Effector memory CD8-positive, alpha-beta T cell (primary cell): Measurements from ENCODE around the gene MOK.

Source experiments
- ATAC-seq: fragments of 150-1000 bp; cut with Tn5 transposase; replicated peaks from 2 replicates; pipeline ENCODE4 v1.10.0; 2021; ENCODE audit warnings: mild to moderate bottlenecking, moderate library complexity
- DNase-seq, 3 experiments: peaks; one replicate each; pipeline ENCODE4 v3.0.0; 2021
- H3K27ac Mint-ChIP-seq, 2 donors: one replicate each; pipeline ENCODE4 v1.8.0; 2022; ENCODE audit warnings: mild to moderate bottlenecking in 2 of 2, mixed read lengths in 2 of 2, moderate library complexity in 2 of 2
- H3K27me3 Mint-ChIP-seq, 2 donors: one replicate each; pipeline ENCODE4 v1.8.0; 2022; ENCODE audit warnings: mixed read lengths in 2 of 2
- H3K36me3 Mint-ChIP-seq: one replicate; pipeline ENCODE4 v1.8.0; 2022; ENCODE audit warnings: mild to moderate bottlenecking, moderate library complexity, mixed read lengths; ENCODE audit not compliant: insufficient read depth
- H3K4me1 Mint-ChIP-seq, 2 donors: one replicate each; pipeline ENCODE4 v1.8.0; 2022; ENCODE audit warnings: low read depth in 2 of 2, mixed read lengths in 2 of 2
- H3K4me3 Mint-ChIP-seq, 2 donors: one replicate each; pipeline ENCODE4 v1.8.0; 2022; ENCODE audit warnings: mild to moderate bottlenecking in 2 of 2, mixed read lengths in 2 of 2, moderate library complexity in 2 of 2
- H3K9me3 Mint-ChIP-seq, 2 donors: one replicate each; pipeline ENCODE4 v1.8.0; 2022; ENCODE audit warnings: mixed read lengths in 2 of 2

The MOK gene

DNA sequence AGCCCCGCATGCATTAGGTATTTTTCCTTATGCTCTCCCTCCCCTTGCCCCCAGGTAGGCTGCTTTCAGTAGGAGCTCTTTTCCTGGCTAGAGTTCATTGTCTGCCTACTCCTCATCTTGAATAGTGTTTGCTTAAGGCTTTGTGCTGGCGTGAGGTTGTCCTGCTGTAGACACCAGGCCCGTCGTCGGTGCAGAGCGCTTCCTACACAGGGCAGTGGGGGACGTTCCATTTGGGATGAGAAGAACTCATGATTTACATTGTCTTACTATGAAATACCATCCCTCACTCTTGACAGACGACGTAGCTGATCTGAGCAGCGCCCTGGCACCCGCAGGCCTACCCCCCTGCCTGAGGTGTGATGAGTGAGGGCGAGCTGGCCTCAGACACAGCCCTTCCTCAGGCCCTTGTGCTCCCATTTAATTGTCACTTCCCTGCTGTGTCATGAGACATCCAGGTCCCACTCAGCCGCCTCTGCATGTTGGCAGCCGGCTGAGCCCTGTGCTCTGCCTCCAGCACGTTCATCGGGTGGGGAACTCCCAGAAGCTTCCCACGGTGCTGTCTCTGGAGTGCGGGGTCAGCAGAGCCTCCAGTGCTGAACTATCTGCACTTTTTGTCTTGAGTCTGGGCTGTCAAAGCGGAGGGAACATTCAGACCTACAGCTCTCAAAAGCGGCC, 89.3 kb downstream of the MOK start:
- Mint-ChIP-seq H3K4me1 (peaks cover 0 to 10% of the 10 kb centered on the region in 2 donors), H3K36me3 (peaks cover 24% of the 10 kb centered on the region), H3K4me3 (no peak overlapping the region), H3K27me3 (no peaks in the 10 kb centered on the region), H3K27ac (peak overlapping the region in 1 of 2 donors; percentile 71), H3K9me3 (no peaks in the 10 kb centered on the region)
- ATAC-seq (no peak), DNase-seq (no peak)

DNA sequence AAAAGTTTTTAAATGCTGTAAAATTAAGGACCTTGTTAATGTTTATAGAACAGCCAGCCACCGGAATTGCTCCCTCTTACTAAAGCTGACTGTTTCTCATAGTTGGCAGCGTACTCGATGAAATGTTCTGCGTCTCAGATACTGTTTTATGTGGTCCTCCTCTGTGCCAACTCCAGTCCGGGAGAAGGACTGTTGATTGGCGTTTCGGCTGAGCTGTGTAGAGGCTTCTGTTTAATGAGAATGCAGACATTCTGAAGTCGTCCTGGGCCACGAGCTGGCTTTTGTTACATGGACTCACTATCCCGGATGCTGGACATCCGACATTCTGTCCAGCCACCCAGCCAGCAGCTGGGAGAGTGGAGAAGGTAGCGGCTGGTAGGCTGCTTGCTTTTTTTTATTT, 89.9 kb downstream of the MOK start:
- H3K4me3 Mint-ChIP-seq: no peak overlapping the region
- peaks cover 25% of the 10 kb centered on the region for H3K36me3 Mint-ChIP-seq
- no peaks in the 10 kb centered on the region for H3K27me3 Mint-ChIP-seq
- H3K27ac Mint-ChIP-seq: peak overlapping the region in 1 of 2 donors; percentile 71
- peaks cover 0 to 9% of the 10 kb centered on the region in 2 donors for H3K4me1 Mint-ChIP-seq
- ATAC-seq: no peak
- DNase-seq: no peak
- H3K9me3 Mint-ChIP-seq: no peaks in the 10 kb centered on the region

DNA sequence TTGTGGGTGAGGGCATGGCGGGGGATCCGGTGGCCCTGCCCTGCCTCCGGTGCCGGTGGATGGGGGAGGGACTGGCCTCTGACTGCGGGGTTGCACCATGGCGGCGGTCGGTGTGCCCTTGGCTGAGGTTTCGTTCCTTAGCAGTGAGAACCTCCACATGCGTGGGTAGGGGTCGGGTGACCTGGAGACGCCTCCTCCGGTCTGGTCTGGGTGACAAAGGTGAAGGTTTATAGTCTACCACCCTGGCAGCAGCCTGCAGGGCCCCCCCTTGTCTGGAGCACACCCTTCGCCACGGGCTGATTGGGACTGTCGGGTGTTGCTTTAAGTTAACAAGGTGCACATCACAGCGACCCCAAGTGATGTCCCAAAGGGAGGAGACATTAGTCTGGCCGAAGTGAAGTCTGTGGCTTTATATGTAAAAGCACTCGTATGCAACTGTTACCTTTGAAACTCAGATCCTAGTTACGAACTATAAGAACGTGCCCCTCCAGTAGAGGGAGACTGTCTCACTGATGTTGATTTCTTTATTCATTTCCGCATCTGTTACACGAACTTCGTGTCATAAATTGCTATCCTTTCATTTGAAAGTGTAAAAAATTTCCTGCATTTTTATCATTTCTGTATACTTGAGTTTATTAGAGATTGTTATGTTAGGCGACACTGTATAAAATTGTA, 90.8 kb downstream of the MOK start:
- Mint-ChIP-seq H3K4me1 (peaks cover 3 to 6% of the 10 kb centered on the region in 2 donors), H3K9me3 (no peaks in the 10 kb centered on the region), H3K27me3 (no peaks in the 10 kb centered on the region), H3K4me3 (no peak overlapping the region), H3K27ac (no peak overlapping the region), H3K36me3 (peaks cover 31% of the 10 kb centered on the region)
- DNase-seq: no peak
- ATAC-seq: no peak

DNA sequence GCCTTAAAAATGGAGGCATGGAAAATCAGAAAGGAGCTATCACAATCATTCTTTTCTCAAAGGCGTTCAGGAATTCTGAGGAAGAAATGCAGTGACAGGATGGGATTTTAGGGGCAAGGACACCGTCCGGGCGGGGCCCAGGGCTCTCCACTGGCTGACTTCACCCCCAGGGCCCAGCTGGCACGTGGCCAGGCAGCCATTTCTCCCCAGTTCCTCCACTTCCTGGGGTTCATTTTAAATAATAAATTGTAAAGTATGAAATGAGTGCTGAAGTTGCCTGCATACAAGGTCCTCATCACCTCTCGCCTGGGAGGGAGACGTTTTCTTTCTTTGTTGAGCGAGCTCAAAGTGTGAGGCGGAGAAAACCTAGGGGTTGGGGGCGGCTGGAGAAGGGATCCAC, 91.5 kb downstream of the MOK start:
- no peak overlapping the region for H3K27ac Mint-ChIP-seq
- H3K4me1 Mint-ChIP-seq: peaks cover 3 to 7% of the 10 kb centered on the region in 2 donors
- H3K36me3 Mint-ChIP-seq: peaks cover 36% of the 10 kb centered on the region
- ATAC-seq (no peak), DNase-seq (no peak)
- no peaks in the 10 kb centered on the region for H3K9me3 Mint-ChIP-seq
- H3K4me3 Mint-ChIP-seq: no peak overlapping the region
- no peaks in the 10 kb centered on the region for H3K27me3 Mint-ChIP-seq

DNA sequence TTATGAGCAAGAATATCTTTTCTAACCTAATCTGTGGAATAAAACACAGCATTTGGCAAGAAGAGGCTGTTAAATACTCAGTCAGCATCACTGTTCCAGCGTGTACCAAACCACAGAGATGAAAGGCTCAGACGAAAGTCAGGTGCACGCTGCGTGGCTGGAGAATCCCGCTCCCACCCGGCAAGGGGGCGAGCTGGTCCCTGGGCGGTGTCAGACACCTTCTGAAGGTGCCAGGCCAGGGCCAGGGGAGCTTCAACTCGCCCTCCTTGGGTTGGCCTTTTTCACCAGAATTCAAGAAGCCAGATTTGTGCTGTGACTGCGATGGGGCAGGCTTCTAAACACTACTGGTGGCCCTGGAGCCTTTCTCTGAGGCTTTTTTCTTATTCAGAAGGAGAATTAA, 92.1 kb downstream of the MOK start:
- Mint-ChIP-seq H3K27ac (no peak overlapping the region), H3K36me3 (peaks cover 36% of the 10 kb centered on the region), H3K9me3 (no peaks in the 10 kb centered on the region), H3K4me3 (no peak overlapping the region), H3K27me3 (no peaks in the 10 kb centered on the region), H3K4me1 (peaks cover 3 to 5% of the 10 kb centered on the region in 2 donors)
- DNase-seq (no peak), ATAC-seq (no peak)

DNA sequence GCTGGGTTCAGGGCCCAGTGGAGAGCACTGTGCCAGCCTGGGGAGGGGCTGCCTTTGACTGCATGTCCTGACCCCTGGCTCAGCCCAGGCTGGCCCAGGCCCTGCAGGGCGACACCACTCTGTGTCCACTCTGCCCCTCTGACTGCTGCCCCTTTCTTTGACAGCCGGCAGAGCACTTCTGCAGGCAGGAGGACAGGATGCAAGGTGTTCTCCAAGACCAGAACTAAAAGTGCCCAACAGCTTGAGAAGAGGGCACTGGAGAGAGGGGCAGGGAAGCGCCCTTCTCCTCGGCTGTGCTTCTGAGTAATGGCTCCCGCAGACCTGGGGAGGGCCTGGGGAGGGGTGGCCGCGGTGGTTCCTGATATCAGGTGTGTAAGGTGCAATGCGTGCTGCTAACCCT, 92.6 kb downstream of the MOK start:
- H3K36me3 Mint-ChIP-seq: peaks cover 40% of the 10 kb centered on the region
- no peak for DNase-seq
- no peaks in the 10 kb centered on the region for H3K27me3 Mint-ChIP-seq
- no peak for ATAC-seq
- H3K9me3 Mint-ChIP-seq: no peaks in the 10 kb centered on the region
- no peak overlapping the region for H3K4me3 Mint-ChIP-seq
- H3K4me1 Mint-ChIP-seq: peaks cover 3 to 5% of the 10 kb centered on the region in 2 donors
- H3K27ac Mint-ChIP-seq: no peak overlapping the region

DNA sequence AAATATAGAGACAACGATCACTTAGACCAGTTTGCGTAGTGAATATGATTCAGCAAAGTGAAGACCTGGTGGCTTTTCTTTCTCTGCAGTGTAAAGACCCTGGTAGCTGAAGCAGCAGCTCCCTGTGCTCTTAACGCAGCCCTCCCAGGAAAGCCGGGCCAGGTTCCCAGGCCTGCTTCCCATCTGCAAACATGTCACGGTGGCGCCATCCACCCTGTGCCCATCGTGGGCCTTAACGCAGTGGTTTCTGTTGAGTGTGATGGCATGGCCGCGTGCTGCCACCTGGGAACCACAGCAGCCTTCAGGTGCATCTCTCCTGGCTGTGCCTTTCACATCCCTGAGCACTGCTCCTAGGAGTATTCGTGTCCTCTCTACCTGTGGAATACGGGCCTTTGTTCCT, 93.7 kb downstream of the MOK start:
- ATAC-seq (no peak), DNase-seq (no peak)
- Mint-ChIP-seq H3K27ac (no peak overlapping the region), H3K4me1 (peaks cover 8 to 9% of the 10 kb centered on the region in 2 donors), H3K4me3 (no peak overlapping the region), H3K36me3 (peaks cover 45% of the 10 kb centered on the region), H3K9me3 (no peaks in the 10 kb centered on the region), H3K27me3 (no peaks in the 10 kb centered on the region)

DNA sequence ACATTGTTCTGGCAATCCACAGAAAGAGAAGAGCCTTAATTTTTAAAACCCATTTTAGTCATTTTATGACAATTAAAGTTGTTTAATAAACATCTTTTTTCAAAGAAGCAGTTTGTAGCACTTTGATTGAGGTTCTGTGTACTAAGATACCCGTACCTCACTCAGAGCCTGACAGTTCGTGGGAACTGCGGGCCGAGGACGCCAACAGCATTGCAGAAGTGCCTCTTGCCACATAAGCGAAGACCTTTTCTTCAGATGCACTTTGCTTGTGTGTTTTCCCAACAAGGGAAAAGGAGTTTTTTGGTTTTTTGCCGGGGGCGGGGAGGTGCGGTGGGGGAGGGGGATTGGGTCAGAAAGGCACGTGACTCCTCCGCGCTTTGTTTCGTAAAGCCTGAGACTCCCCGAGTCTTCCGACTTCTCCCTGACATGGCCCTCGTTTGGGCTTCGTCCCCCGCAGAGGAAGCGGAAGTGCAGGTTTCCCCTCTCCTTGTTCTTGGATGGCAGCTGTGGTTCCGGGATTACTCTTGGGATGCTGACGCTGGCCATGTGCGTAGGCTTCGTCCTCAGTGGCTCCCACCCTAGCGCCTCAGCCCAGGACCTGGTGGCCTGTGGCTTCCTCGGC, 94.4 kb downstream of the MOK start:
- H3K27ac Mint-ChIP-seq: no peak overlapping the region
- DNase-seq (no peak), ATAC-seq (no peak)
- peaks cover 48% of the 10 kb centered on the region for H3K36me3 Mint-ChIP-seq
- no peaks in the 10 kb centered on the region for H3K9me3 Mint-ChIP-seq
- no peaks in the 10 kb centered on the region for H3K27me3 Mint-ChIP-seq
- no peak overlapping the region for H3K4me3 Mint-ChIP-seq
- H3K4me1 Mint-ChIP-seq: peaks cover 9% of the 10 kb centered on the region in 2 donors

DNA sequence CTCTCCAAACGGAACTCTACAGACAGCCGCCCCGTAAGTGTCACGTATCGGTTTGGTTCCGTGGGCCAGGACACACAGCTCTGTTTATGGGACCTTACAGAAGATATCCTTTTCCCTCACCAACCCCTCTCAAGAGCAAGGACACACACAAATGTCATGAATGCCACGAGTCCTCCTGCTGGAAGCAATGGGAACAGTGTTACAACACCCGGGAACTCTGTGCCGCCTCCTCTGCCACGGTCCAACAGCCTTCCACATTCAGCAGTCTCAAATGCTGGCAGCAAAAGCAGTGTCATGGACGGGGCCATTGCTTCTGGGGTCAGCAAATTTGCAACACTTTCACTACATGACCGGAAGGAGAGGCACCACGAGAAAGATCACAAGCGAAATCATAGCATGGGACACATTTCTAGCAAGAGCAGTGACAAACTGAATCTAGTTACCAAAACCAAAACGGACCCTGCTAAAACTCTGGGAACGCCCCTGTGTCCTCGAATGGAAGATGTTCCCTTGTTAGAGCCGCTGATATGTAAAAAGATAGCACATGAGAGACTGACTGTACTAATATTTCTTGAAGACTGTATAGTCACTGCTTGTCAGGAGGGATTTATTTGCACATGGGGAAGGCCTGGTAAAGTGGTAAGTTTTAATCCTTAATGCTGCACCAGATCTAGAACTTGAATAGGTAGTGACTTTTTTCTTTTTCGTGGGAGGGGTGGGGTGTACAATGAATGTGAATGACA, 95.6 kb downstream of the MOK start:
- no peak overlapping the region for H3K4me3 Mint-ChIP-seq
- peaks cover 9 to 11% of the 10 kb centered on the region in 2 donors for H3K4me1 Mint-ChIP-seq
- no peak overlapping the region for H3K27ac Mint-ChIP-seq
- peaks cover 48% of the 10 kb centered on the region for H3K36me3 Mint-ChIP-seq
- ATAC-seq: no peak
- no peak for DNase-seq
- no peaks in the 10 kb centered on the region for H3K9me3 Mint-ChIP-seq
- H3K27me3 Mint-ChIP-seq: no peaks in the 10 kb centered on the region

DNA sequence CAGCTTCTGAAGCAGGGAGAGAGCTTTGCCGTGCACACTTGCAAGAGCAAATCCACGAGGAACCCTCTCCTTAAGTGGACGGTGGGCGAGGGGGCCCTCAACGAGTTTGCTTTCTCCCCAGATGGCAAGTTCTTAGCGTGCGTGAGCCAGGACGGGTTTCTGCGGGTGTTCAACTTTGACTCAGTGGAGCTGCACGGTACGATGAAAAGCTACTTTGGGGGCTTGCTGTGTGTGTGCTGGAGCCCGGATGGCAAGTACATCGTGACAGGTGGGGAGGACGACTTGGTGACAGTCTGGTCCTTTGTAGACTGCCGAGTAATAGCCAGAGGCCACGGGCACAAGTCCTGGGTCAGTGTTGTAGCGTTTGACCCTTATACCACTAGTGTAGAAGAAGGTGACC, 96.2 kb downstream of the MOK start:
- H3K9me3 Mint-ChIP-seq: no peaks in the 10 kb centered on the region
- H3K27ac Mint-ChIP-seq: no peak overlapping the region
- DNase-seq (no peak), ATAC-seq (no peak)
- peaks cover 52% of the 10 kb centered on the region for H3K36me3 Mint-ChIP-seq
- H3K4me1 Mint-ChIP-seq: peaks cover 9 to 11% of the 10 kb centered on the region in 2 donors
- no peaks in the 10 kb centered on the region for H3K27me3 Mint-ChIP-seq
- no peak overlapping the region for H3K4me3 Mint-ChIP-seq

DNA sequence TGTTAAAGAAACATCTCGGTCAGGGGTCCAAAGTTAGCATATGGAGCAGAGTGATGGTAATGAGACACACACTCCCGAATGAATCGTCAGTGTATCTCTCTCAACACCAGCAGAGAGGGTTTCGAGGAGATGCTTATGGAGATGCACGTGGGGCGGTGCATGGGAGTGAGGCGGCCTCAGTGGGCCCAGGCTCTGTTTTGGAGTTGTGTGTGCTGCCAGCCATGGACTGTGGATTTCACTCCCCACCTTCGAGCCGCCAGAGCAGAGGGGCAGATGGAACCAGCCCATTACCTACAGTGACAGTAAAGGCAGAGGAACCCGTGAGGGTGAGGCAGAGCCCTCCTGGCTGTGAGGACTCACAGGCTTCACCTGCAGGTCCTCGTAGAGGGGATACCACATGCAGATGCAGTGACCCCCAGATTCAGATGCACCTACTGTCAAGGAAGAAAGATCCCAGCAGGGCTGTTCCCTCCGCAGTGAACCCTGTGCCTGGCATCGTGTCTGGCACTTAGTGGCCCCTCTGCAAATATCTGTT, 97.1 kb downstream of the MOK start:
- H3K9me3 Mint-ChIP-seq: no peaks in the 10 kb centered on the region
- H3K4me1 Mint-ChIP-seq: peaks cover 9 to 11% of the 10 kb centered on the region in 2 donors
- no peak overlapping the region for H3K4me3 Mint-ChIP-seq
- H3K27ac Mint-ChIP-seq: peak overlapping the region; percentile 29 to 79
- DNase-seq (no peak), ATAC-seq (no peak)
- peaks cover 50% of the 10 kb centered on the region for H3K36me3 Mint-ChIP-seq
- no peaks in the 10 kb centered on the region for H3K27me3 Mint-ChIP-seq

DNA sequence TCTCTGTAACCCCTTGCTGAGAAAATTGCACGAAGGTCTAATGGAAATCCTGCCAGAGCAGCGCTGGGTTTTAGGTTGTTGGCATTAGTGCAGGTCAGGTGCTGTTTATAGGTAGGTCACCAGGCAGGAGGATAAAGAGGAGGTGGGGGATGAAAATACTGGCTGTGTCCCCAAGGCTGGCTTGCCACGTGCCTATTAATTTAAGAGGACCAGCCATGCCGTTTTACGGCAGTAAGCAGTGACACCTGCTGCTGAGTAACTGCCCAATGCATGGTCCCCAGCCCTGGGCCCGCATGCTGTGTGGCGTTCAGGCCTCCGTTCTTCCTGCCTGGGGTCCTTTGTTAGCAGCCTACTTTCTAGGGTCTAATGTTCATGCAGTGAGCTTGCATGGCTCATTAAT, 98.0 kb downstream of the MOK start:
- ATAC-seq (no peak), DNase-seq (no peak)
- Mint-ChIP-seq H3K9me3 (no peaks in the 10 kb centered on the region), H3K36me3 (peaks cover 48% of the 10 kb centered on the region), H3K4me1 (peaks cover 12 to 13% of the 10 kb centered on the region in 2 donors), H3K4me3 (no peak overlapping the region), H3K27ac (peak overlapping the region; percentile 29 to 79), H3K27me3 (no peaks in the 10 kb centered on the region)

DNA sequence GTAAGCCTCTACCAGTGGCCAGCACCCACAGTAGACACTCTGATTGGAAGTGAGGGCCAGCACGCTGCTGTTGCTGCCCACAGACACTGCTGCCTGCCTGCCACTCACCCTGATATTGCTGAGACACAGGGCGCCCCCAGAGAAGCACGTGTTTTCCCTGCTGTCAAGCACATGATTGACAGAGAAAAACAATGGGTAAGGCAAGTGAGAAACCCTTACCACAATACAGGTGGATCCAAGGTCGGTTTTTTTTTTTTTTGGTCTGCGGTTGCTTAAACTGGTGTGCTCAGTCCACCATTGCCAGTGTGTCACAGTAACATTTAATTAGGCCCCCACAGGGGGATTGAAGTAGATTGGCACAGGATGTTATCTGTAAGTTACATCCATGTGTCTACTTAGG, 99.4 kb downstream of the MOK start:
- Mint-ChIP-seq H3K9me3 (no peaks in the 10 kb centered on the region), H3K4me3 (no peak overlapping the region), H3K27ac (peak overlapping the region in 1 of 2 donors; percentile 46), H3K36me3 (peaks cover 46% of the 10 kb centered on the region), H3K4me1 (peaks cover 25% of the 10 kb centered on the region in 2 donors), H3K27me3 (no peaks in the 10 kb centered on the region)
- DNase-seq: no peak
- ATAC-seq: peak; percentile 56
